GM12878 (cell line): ENCODE results near the gene ADARB1. TPM values are rescaled to one million over a fixed set of nuclear protein-coding genes. Genes with fewer than 3 reads are reported as not detected.

ENCODE experiments used
- ATAC-seq: fragments of 200-7000 bp; cut with Tn5 transposase; 3 replicates; pipeline ENCODE4 v1.9.1; 2020; ENCODE audit warnings: mild to moderate bottlenecking, moderate library complexity
- BruUV-seq: library from RNA; stranded (reverse); fragments of 400-500 nt; replicated peaks from 2 replicates; lab custom pipeline; 2021; lab: Mats Ljungman, UMichigan
- CTCF ChIA-PET: fragments of 300-600 bp; sonication (Branson Sonifier 250); formaldehyde crosslinking; extraction: SDS; loops from one replicate; lab custom pipeline; 2021; ENCODE audit warnings: inconsistent platforms; lab: Yijun Ruan, JAX
- POLR2A ChIA-PET: fragments of 350-600 bp; formaldehyde crosslinking; extraction: SDS; loops from one replicate; lab custom pipeline; 2021; ENCODE audit warnings: inconsistent platforms; lab: Charles Lee
- RAD21 ChIA-PET: fragments of 300-600 bp; sonication (Branson Sonifier 250); formaldehyde crosslinking; loops from one replicate; lab custom pipeline; 2023; ENCODE audit warnings: antibody characterized with exemption; ENCODE audit not compliant: unreplicated experiment; lab: Charles Lee
- SMC1A ChIA-PET: fragments of 300-600 bp; sonication (Branson Sonifier 250); formaldehyde crosslinking; loops from one replicate; lab custom pipeline; 2023; ENCODE audit not compliant: unreplicated experiment, uncharacterized antibody; lab: Charles Lee
- DNase-seq: peaks from one replicate; pipeline ENCODE4 v3.0.0-alpha.2; 2011; ENCODE audit warnings: low read depth, low spot score
- FAIRE-seq: peaks from 3 replicates; lab custom pipeline; 2011; peaks lifted over from hg19 to GRCh38; lab: Jason Lieb, UNC
- H2AFZ ChIP-seq: 2 replicates; pipeline ENCODE4 v1.6.0; 2011; ENCODE audit warnings: low read depth, low read length, control low read depth; ENCODE audit not compliant: control insufficient read depth
- H3K27ac ChIP-seq: 2 replicates; pipeline ENCODE4 v1.5.1; 2011; ENCODE audit warnings: control low read depth; ENCODE audit not compliant: control insufficient read depth, insufficient read depth
- H3K27me3 ChIP-seq, 2 experiments: replicated peaks in 1 of 2; 2 replicates each; pipeline versions ENCODE4 v1.6.0 to v1.6.1; 2011; ENCODE audit warnings: low read length in 1 of 2; ENCODE audit not compliant: control insufficient read depth in 2 of 2, insufficient read depth in 2 of 2
- H3K36me3 ChIP-seq, 2 experiments: 2 replicates each; pipeline ENCODE4 v1.5.1; 2011; ENCODE audit warnings: low read length in 1 of 2; ENCODE audit not compliant: control insufficient read depth in 2 of 2, insufficient read depth in 2 of 2
- H3K4me1 ChIP-seq: 2 replicates; pipeline ENCODE4 v1.6.1; 2011; ENCODE audit warnings: mild to moderate bottlenecking, low read length, moderate library complexity, mixed read lengths; ENCODE audit not compliant: control insufficient read depth, insufficient read depth
- H3K4me2 ChIP-seq: 2 replicates; pipeline ENCODE4 v1.6.0; 2011; ENCODE audit warnings: control low read depth; ENCODE audit not compliant: control insufficient read depth, insufficient read depth
- H3K4me3 ChIP-seq: fragments of 200-600 bp; sonication (generic); 2 replicates; pipeline ENCODE4 v1.5.1; 2016
- H3K79me2 ChIP-seq: 2 replicates; pipeline ENCODE4 v1.6.0; 2011; ENCODE audit warnings: low read length; ENCODE audit not compliant: control insufficient read depth, insufficient read depth
- H3K9ac ChIP-seq: 2 replicates; pipeline ENCODE4 v1.8.0; 2011; ENCODE audit warnings: low read length, control low read depth, mixed read lengths; ENCODE audit not compliant: control insufficient read depth, insufficient read depth
- H3K9me3 ChIP-seq: replicated peaks from 3 replicates; pipeline ENCODE4 v1.5.1; 2011; ENCODE audit warnings: mild to moderate bottlenecking, low read length; ENCODE audit not compliant: control insufficient read depth, insufficient read depth
- H4K20me1 ChIP-seq: 2 replicates; pipeline ENCODE4 v1.6.0; 2011; ENCODE audit not compliant: control insufficient read depth, insufficient read depth
- CBX5 ChIP-seq: sonication (generic); IDR thresholded peaks from 2 replicates; pipeline ENCODE4 v1.6.1; 2016; ENCODE audit warnings: low read depth, moderate library complexity, mild to moderate bottlenecking, inconsistent platforms
- HSF1 ChIP-seq: fragments of 150-350 bp; IDR thresholded peaks from 2 replicates; pipeline ENCODE4 v1.6.1; 2014; ENCODE audit warnings: mild to moderate bottlenecking, low read depth, low read length
- NFYA ChIP-seq: IDR thresholded peaks from 2 replicates; pipeline ENCODE4 v1.6.1; 2011; ENCODE audit warnings: low read depth, mild to moderate bottlenecking, low read length, improper control_type of control experiment, borderline replicate concordance
- PML ChIP-seq: IDR thresholded peaks from 2 replicates; pipeline ENCODE4 v1.6.1; 2012; ENCODE audit warnings: low read length, inconsistent platforms
- PRDM15 ChIP-seq: fragments of 450-650 bp; formaldehyde crosslinking; IDR thresholded peaks from 2 replicates; pipeline ENCODE4 v1.4.0; 2020; ENCODE audit warnings: mild to moderate bottlenecking, moderate library complexity
- RELA ChIP-seq: fragments of 450-650 bp; IDR thresholded peaks from 2 replicates; pipeline ENCODE4 v1.8.0; 2014; ENCODE audit warnings: borderline replicate concordance; ENCODE audit not compliant: partially characterized antibody
- RFX5 ChIP-seq: IDR thresholded peaks from 2 replicates; pipeline ENCODE4 v1.6.1; 2011; ENCODE audit warnings: low read depth, low read length, improper control_type of control experiment
- STAT1 ChIP-seq: fragments of 450-650 bp; conservative IDR thresholded peaks from 2 replicates; pipeline ENCODE4 v1.6.1; 2014; ENCODE audit warnings: antibody characterized with exemption, mild to moderate bottlenecking
- SUZ12 ChIP-seq: fragments of 200-600 bp; sonication (generic); IDR thresholded peaks from one replicate; pipeline ENCODE4 v1.6.1; 2018; ENCODE audit warnings: antibody characterized with exemption, mild to moderate bottlenecking; ENCODE audit not compliant: unreplicated experiment
- TCF7 ChIP-seq: IDR thresholded peaks from 2 replicates; pipeline ENCODE4 v1.6.1; 2014; ENCODE audit warnings: antibody characterized with exemption, borderline replicate concordance
- YY1 ChIP-seq: IDR thresholded peaks from 2 replicates; pipeline ENCODE4 v1.6.1; 2011; ENCODE audit warnings: low read depth, mild to moderate bottlenecking, low read length
- ZSCAN29 ChIP-seq: fragments of 450-650 bp; IDR thresholded peaks from 2 replicates; pipeline ENCODE4 v1.6.1; 2017; ENCODE audit warnings: mild to moderate bottlenecking, moderate library complexity
- WGBS: methylation state at CpG from one replicate; pipeline ENCODE4 v1.1.6; 2016; ENCODE audit warnings: low lambda C conversion rate; ENCODE audit not compliant: insufficient replicate concordance, insufficient coverage; ENCODE audit errors: missing lambda C conversion rate; 5-methylcytosine and 5-hydroxymethylcytosine counted together
- in situ Hi-C: fragments of 300-500 bp; cut with MboI; formaldehyde crosslinking; loops from 9 replicates; pipeline ENCODE4 v1.14.3; 2018; ENCODE audit warnings: mixed read lengths
- intact Hi-C: fragments of 100-400 bp; cut with micrococcal nuclease; formaldehyde crosslinking; loops from one replicate; pipeline ENCODE4 v1.14.2; 2022; ENCODE audit not compliant: unreplicated experiment
- polyA plus RNA-seq, 11 experiments: library from polyadenylated mRNA; depleted of rRNA in 4 of 11; unstranded in 6 of 11; stranded (reverse) in 5 of 11; fragments of >200 nt; fragmentation: Nextera tagmentation in 4 of 11; fragmentation: Illumina TruSeq in 1 of 11; extraction: Ambion mirVana in 4 of 11; extraction: Trizol in 1 of 11; gene quantifications; 1 replicate in 1 of 11; 2 replicates in 10 of 11; pipeline versions ENCODE4 v1.2.1 to v1.2.3, GENCODE V29; 2011 to 2016; ENCODE audit warnings: inconsistent platforms in 2 of 11, missing spikeins in 2 of 11, low read depth in 1 of 11
- total RNA-seq, 4 experiments: library from RNA; depleted of rRNA in 3 of 4; stranded (reverse); fragments of >200 nt in 3 of 4; fragmentation: Illumina TruSeq in 1 of 4; extraction: Trizol in 1 of 4; gene quantifications; 2 replicates each; pipeline versions ENCODE4 v1.2.1 to v1.2.3, GENCODE V29; 2013 to 2021
- TF ChIP-seq, protein P1 (sequence below): fragments of 450-650 bp; IDR thresholded peaks from 2 replicates; pipeline ENCODE4 v1.6.1; 2017; ENCODE audit warnings: antibody characterized with exemption, mild to moderate bottlenecking, moderate library complexity
- TF ChIP-seq, protein P2 (sequence below): fragments of 450-650 bp; IDR thresholded peaks from 2 replicates; pipeline ENCODE4 v1.6.1; 2017; ENCODE audit warnings: borderline replicate concordance

Gene ADARB1
- total and polyA plus RNA-seq, 10 of the 15 experiments (the other 5 are each of a cell fraction or from before 2014, with no cell fraction given), result 5.7 to 61.7 (median 25.3) TPM

GRCh38 chr21:45085700-45086099, 11.3 kb downstream of the ADARB1 start:
- 47% methylated on average over 6 of the region's 6 CpGs for WGBS
- ATAC-seq, result no peak
- intact Hi-C loops, result no loop called here
- FAIRE-seq, result no peak
- no TSS peak for BruUV-seq
- H2AFZ ChIP-seq, result no peak overlapping the region
- no peak overlapping the region for H3K4me2 ChIP-seq
- SMC1A ChIA-PET, result interaction anchor here (0.5 to 2.5 kb wide), 7 partner anchors 9 to 89 kb away, joined by 3 to 12 read pairs (median 5); no protein-coding TSS in a partner anchor
- H3K27ac ChIP-seq, result no peak overlapping the region
- H3K36me3 ChIP-seq, result peaks cover 0 to 3% of the 10 kb centered on the region in 2 experiments; a peak in 2 of 4 replicates
- H3K79me2 ChIP-seq, result no peaks in the 10 kb centered on the region
- DNase-seq, result no peak
- H3K9ac ChIP-seq, result no peak overlapping the region
- no peaks in the 10 kb centered on the region for H3K4me1 ChIP-seq
- RAD21 ChIA-PET, result interaction anchor here (0.7 to 1.6 kb wide), 4 partner anchors 7 to 51 kb away, joined by 3 to 5 read pairs (median 4); no protein-coding TSS in a partner anchor
- in situ Hi-C loops, result no loop called here
- POLR2A ChIA-PET, result interaction anchor here (0.6 to 1.3 kb wide), 4 partner anchors 10 to 136 kb away, joined by 3 read pairs; no protein-coding TSS in a partner anchor
- H3K27me3 ChIP-seq, result peaks cover 0 to 9% of the 10 kb centered on the region in 2 experiments; a peak in 1 of 4 replicates
- no peaks in the 10 kb centered on the region for H3K9me3 ChIP-seq
- H4K20me1 ChIP-seq, result no peaks in the 10 kb centered on the region; the same call in 1 of the 2 replicates
- CTCF ChIA-PET, result interaction anchor here (0.7 to 2.9 kb wide), 11 partner anchors 12 to 54 kb away, joined by 3 to 21 read pairs (median 3); no protein-coding TSS in a partner anchor
- no peak overlapping the region for H3K4me3 ChIP-seq
- TF ChIP-seq PRDM15 (CRISPR knock-in tag) (no peak), STAT1 (no peak), NFYA (no peak), RELA (no peak), HSF1 (no peak), ZSCAN29 (no peak), PML (no peak), RFX5 (no peak), YY1 (no peak), CBX5 (no peak), TCF7 (no peak), SUZ12 (no peak)
- TF ChIP-seq, protein P1, sequence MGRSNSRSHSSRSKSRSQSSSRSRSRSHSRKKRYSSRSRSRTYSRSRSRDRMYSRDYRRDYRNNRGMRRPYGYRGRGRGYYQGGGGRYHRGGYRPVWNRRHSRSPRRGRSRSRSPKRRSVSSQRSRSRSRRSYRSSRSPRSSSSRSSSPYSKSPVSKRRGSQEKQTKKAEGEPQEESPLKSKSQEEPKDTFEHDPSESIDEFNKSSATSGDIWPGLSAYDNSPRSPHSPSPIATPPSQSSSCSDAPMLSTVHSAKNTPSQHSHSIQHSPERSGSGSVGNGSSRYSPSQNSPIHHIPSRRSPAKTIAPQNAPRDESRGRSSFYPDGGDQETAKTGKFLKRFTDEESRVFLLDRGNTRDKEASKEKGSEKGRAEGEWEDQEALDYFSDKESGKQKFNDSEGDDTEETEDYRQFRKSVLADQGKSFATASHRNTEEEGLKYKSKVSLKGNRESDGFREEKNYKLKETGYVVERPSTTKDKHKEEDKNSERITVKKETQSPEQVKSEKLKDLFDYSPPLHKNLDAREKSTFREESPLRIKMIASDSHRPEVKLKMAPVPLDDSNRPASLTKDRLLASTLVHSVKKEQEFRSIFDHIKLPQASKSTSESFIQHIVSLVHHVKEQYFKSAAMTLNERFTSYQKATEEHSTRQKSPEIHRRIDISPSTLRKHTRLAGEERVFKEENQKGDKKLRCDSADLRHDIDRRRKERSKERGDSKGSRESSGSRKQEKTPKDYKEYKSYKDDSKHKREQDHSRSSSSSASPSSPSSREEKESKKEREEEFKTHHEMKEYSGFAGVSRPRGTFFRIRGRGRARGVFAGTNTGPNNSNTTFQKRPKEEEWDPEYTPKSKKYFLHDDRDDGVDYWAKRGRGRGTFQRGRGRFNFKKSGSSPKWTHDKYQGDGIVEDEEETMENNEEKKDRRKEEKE, result no peak
- TF ChIP-seq, protein P2, sequence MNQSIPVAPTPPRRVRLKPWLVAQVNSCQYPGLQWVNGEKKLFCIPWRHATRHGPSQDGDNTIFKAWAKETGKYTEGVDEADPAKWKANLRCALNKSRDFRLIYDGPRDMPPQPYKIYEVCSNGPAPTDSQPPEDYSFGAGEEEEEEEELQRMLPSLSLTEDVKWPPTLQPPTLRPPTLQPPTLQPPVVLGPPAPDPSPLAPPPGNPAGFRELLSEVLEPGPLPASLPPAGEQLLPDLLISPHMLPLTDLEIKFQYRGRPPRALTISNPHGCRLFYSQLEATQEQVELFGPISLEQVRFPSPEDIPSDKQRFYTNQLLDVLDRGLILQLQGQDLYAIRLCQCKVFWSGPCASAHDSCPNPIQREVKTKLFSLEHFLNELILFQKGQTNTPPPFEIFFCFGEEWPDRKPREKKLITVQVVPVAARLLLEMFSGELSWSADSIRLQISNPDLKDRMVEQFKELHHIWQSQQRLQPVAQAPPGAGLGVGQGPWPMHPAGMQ, result no peak
